MM.1S (cell line): ENCODE data around the gene LRATD1.

Experiments used
- CTCF ChIP-seq: fragments of 300-600 bp; sonication (generic); IDR thresholded peaks from 2 replicates; pipeline ENCODE4 v1.5.1; 2016; ENCODE audit warnings: antibody characterized with exemption, low read length, mixed read lengths
- EZH2 ChIP-seq: fragments of 300-600 bp; sonication (generic); optimal IDR thresholded peaks from 2 replicates; pipeline ENCODE3; 2017; ENCODE audit warnings: low read depth, mild to moderate bottlenecking, antibody characterized with exemption, low read length, mixed read lengths
- EZH2phosphoT487 ChIP-seq: fragments of 300-600 bp; sonication (generic); IDR thresholded peaks from 2 replicates; pipeline ENCODE4 v1.6.1; 2018; ENCODE audit warnings: antibody characterized with exemption, low read length

DNA sequence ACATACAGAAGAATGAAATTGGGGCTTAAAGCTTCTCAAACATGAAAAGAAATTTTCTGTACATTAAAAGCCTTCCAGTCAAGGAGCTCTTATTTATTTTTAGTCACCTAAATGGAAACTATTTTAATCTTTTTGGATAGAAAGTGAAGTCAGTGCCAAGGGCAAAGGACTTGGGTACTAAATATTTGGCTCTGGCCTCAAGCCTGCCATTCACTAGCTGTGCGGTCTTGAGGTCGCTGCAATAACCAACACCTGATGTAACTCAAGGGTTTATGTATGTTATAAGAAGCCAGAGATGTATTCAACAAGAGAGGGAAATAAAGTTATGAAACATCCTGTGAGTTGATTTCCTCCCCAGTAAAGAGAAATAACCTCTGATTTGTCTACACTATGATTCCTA lies 49.5 kb upstream of the LRATD1 start:
- no peak for TF ChIP-seq CTCF
- no peak for TF ChIP-seq EZH2
- no peak for TF ChIP-seq EZH2phosphoT487
